ENCODE data around the gene WDR18. TPM values are rescaled to one million over a fixed set of nuclear protein-coding genes. Genes with fewer than 3 reads are reported as not detected.

The WDR18 gene
- total RNA-seq, 1 donor from 2014 or later: 38.6 TPM

DNA sequence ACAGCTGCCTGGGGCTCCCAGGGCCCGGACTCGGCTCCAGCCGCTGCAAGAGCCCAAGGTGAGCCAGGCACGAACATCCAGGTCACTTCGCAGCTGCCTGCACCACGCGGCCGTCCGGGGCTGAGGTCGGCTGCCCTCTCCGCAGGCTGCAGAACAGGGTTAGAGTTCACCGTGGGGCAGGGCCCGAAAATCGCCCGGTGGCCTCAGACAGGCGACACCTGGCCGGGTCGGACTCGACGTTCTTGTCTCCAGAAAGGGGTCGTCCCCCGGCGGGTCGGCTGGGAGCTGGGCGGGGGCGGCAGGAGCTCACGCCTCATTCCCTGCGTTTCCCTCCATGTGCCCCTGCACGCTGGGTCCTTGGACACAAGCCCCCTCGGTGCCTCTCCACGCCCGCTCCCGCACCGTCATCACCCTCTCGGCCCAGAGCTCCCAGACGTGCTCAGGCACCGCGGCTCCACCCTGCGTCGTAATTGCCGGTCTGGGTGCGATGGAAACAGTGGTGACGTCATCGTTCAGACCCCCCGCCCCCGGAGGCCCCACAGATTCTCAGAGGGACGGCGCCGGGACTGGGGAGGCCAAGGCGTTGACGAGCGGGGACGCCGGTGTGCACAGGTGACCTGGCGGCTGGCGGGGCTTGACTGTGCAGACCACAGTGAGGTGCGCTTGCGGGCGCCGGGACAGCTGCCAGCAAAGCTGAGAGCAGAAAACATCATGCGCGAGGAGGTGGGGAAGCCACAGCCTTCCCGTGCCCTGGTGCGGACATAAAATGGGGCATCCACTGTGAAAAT is 12.1 kb downstream of the WDR18 start:
- peaks cover 12% of the 10 kb centered on the region for H3F3A ChIP-seq (ENCODE audit: low read depth)
- H3K79me2 ChIP-seq (ENCODE audit: low read depth): no peaks in the 10 kb centered on the region
- H3K4me1 ChIP-seq: peaks cover 4% of the 10 kb centered on the region
- no peak overlapping the region for H3K9ac ChIP-seq
- TF ChIP-seq EZH2phosphoT487 (IDR thresholded peaks at IDR 0.05): peak; percentile 44
- TF ChIP-seq, protein P1, sequence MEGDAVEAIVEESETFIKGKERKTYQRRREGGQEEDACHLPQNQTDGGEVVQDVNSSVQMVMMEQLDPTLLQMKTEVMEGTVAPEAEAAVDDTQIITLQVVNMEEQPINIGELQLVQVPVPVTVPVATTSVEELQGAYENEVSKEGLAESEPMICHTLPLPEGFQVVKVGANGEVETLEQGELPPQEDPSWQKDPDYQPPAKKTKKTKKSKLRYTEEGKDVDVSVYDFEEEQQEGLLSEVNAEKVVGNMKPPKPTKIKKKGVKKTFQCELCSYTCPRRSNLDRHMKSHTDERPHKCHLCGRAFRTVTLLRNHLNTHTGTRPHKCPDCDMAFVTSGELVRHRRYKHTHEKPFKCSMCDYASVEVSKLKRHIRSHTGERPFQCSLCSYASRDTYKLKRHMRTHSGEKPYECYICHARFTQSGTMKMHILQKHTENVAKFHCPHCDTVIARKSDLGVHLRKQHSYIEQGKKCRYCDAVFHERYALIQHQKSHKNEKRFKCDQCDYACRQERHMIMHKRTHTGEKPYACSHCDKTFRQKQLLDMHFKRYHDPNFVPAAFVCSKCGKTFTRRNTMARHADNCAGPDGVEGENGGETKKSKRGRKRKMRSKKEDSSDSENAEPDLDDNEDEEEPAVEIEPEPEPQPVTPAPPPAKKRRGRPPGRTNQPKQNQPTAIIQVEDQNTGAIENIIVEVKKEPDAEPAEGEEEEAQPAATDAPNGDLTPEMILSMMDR (IDR thresholded peaks at IDR 0.05): no peak
- peak; percentile 59 for TF ChIP-seq EZH2 (IDR thresholded peaks at IDR 0.05)
- Mint-ChIP-seq H3K27me3 (ENCODE audit: insufficient read depth, low read depth) (peaks cover 37% of the 10 kb centered on the region), H3K9me3 (peaks cover 3% of the 10 kb centered on the region), H3K4me1 (peaks cover 12% of the 10 kb centered on the region), H3K4me3 (no peak overlapping the region), H3K27ac (no peak overlapping the region), H3K36me3 (peaks cover 2% of the 10 kb centered on the region)
- H3K4me3 ChIP-seq: peak overlapping the region; percentile 9
- no peaks in the 10 kb centered on the region for H3K9me3 ChIP-seq (ENCODE audit: low read depth)
- H4K20me1 ChIP-seq (ENCODE audit: low read depth): peaks cover 18% of the 10 kb centered on the region
- H3K4me2 ChIP-seq: peak overlapping the region; percentile 52
- peaks cover 63% of the 10 kb centered on the region for H3K27me3 ChIP-seq
- DNase-seq (ENCODE audit: low spot score): peak; percentile 62
- H3K27ac ChIP-seq: no peak overlapping the region
- no peaks in the 10 kb centered on the region for H3K36me3 ChIP-seq
- H2AFZ ChIP-seq (replicated peaks): no peak overlapping the region

DNA sequence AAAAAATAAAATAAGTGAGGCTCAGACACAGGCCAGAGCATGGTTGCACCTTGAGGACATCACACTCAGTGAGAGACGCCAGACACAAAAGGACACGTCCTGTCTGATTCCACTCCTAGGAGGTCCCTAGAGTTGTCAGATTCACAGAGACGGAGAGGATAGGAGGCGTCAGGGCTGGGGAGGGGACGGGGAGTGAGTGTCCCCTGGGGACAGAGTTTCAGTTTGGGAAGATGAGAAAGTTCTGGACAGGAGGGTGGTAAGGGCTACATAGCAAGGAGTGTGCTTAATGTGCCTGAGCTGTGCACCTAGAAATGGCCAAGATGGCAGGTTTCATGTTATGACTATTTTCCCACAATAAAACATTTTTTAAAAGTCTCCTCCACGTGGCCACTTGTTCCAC is 13.9 kb downstream of the WDR18 start:
- Mint-ChIP-seq H3K27ac (no peak overlapping the region), H3K4me3 (peak overlapping the region; percentile 25), H3K27me3 (ENCODE audit: insufficient read depth, low read depth) (peaks cover 40% of the 10 kb centered on the region), H3K4me1 (peaks cover 12% of the 10 kb centered on the region), H3K9me3 (peaks cover 3% of the 10 kb centered on the region), H3K36me3 (no peaks in the 10 kb centered on the region)
- Histone ChIP-seq H3K27me3 (peaks cover 71% of the 10 kb centered on the region), H3K4me2 (no peak overlapping the region), H4K20me1 (ENCODE audit: low read depth) (peaks cover 14% of the 10 kb centered on the region), H3K9me3 (ENCODE audit: low read depth) (no peaks in the 10 kb centered on the region), H3K36me3 (no peaks in the 10 kb centered on the region), H3K9ac (no peak overlapping the region), H2AFZ (replicated peaks) (no peak overlapping the region), H3K79me2 (ENCODE audit: low read depth) (no peaks in the 10 kb centered on the region), H3K4me1 (peaks cover 7% of the 10 kb centered on the region), H3K27ac (no peak overlapping the region), H3F3A (ENCODE audit: low read depth) (peaks cover 11% of the 10 kb centered on the region), H3K4me3 (no peak overlapping the region)
- no peak for TF ChIP-seq EZH2 (IDR thresholded peaks at IDR 0.05)
- TF ChIP-seq, protein P1 (IDR thresholded peaks at IDR 0.05): no peak
- TF ChIP-seq EZH2phosphoT487 (IDR thresholded peaks at IDR 0.05): no peak
- DNase-seq (ENCODE audit: low spot score): no peak

DNA sequence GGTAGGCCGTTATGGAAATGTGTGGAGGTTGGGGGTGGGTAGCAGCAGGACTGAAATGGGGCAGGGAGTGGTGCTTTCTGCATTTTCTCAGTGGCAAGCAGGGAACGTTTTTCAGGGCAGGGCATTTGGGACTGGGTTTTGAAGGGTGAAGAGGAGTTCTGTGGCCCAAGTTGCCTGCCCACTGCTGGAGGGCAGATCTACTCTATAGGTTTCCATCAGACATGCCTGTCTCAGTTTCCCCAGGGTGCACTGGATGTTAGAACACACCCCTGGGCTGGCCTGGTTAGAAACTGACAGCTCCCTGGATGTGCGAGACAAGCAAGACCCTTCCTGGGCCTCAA is 15.2 kb downstream of the WDR18 start:
- H3K9ac ChIP-seq: no peak overlapping the region
- Mint-ChIP-seq H3K4me3 (peak overlapping the region; percentile 80), H3K27ac (no peak overlapping the region), H3K36me3 (no peaks in the 10 kb centered on the region), H3K9me3 (peaks cover 3% of the 10 kb centered on the region), H3K27me3 (ENCODE audit: insufficient read depth, low read depth) (peaks cover 40% of the 10 kb centered on the region), H3K4me1 (peaks cover 12% of the 10 kb centered on the region)
- no peak for DNase-seq (ENCODE audit: low spot score)
- H3K79me2 ChIP-seq (ENCODE audit: low read depth): no peaks in the 10 kb centered on the region
- TF ChIP-seq, protein P1 (IDR thresholded peaks at IDR 0.05): no peak
- TF ChIP-seq EZH2 (IDR thresholded peaks at IDR 0.05) (no peak), EZH2phosphoT487 (IDR thresholded peaks at IDR 0.05) (no peak)
- no peak overlapping the region for H3K4me3 ChIP-seq
- peaks cover 6% of the 10 kb centered on the region for H3F3A ChIP-seq (ENCODE audit: low read depth)
- no peak overlapping the region for H2AFZ ChIP-seq (replicated peaks)
- peaks cover 12% of the 10 kb centered on the region for H4K20me1 ChIP-seq (ENCODE audit: low read depth)
- no peak overlapping the region for H3K27ac ChIP-seq
- H3K36me3 ChIP-seq: no peaks in the 10 kb centered on the region
- H3K9me3 ChIP-seq (ENCODE audit: low read depth): no peaks in the 10 kb centered on the region
- no peak overlapping the region for H3K4me2 ChIP-seq
- peaks cover 7% of the 10 kb centered on the region for H3K4me1 ChIP-seq
- H3K27me3 ChIP-seq: peaks cover 71% of the 10 kb centered on the region

Data from neural progenitor cell (in vitro differentiated cells).